ENCODE measurements around the gene PRICKLE3.

DNA sequence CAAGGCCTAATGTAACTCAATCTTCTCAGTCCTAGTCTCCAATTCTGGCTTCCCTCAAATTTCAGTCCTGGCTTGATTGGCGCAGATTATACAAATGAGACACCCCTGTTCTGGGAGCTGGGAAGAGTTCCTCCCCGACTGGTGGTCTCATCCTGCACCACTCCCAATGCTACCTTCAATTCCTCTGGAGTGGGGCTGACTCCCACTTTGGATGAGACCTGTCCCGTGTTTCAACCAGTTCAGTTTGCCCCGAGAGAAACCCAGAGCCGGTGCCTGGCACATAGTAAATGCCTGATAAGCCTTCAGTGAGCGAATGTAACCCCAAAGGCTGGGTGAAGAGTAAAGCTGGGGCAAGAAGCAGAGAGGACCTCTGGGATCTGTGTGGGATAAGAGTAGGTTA, 17.8 kb upstream of the PRICKLE3 start:
- TF ChIP-seq, protein P1, sequence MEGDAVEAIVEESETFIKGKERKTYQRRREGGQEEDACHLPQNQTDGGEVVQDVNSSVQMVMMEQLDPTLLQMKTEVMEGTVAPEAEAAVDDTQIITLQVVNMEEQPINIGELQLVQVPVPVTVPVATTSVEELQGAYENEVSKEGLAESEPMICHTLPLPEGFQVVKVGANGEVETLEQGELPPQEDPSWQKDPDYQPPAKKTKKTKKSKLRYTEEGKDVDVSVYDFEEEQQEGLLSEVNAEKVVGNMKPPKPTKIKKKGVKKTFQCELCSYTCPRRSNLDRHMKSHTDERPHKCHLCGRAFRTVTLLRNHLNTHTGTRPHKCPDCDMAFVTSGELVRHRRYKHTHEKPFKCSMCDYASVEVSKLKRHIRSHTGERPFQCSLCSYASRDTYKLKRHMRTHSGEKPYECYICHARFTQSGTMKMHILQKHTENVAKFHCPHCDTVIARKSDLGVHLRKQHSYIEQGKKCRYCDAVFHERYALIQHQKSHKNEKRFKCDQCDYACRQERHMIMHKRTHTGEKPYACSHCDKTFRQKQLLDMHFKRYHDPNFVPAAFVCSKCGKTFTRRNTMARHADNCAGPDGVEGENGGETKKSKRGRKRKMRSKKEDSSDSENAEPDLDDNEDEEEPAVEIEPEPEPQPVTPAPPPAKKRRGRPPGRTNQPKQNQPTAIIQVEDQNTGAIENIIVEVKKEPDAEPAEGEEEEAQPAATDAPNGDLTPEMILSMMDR (IDR thresholded peaks at IDR 0.05): no peak
- TF ChIP-seq EP300 (IDR thresholded peaks at IDR 0.05): no peak
